CMK (cell line): Measurements from ENCODE around the gene PRKAR1B.

ENCODE experiments used
- DNase-seq: peaks from one replicate; pipeline ENCODE4 v3.0.0-alpha.2; 2010; ENCODE audit warnings: low read depth

The PRKAR1B gene

GRCh38 chr7:691361-692045, 35.6 kb downstream of the PRKAR1B start:
- DNase-seq, result no peak

DNA sequence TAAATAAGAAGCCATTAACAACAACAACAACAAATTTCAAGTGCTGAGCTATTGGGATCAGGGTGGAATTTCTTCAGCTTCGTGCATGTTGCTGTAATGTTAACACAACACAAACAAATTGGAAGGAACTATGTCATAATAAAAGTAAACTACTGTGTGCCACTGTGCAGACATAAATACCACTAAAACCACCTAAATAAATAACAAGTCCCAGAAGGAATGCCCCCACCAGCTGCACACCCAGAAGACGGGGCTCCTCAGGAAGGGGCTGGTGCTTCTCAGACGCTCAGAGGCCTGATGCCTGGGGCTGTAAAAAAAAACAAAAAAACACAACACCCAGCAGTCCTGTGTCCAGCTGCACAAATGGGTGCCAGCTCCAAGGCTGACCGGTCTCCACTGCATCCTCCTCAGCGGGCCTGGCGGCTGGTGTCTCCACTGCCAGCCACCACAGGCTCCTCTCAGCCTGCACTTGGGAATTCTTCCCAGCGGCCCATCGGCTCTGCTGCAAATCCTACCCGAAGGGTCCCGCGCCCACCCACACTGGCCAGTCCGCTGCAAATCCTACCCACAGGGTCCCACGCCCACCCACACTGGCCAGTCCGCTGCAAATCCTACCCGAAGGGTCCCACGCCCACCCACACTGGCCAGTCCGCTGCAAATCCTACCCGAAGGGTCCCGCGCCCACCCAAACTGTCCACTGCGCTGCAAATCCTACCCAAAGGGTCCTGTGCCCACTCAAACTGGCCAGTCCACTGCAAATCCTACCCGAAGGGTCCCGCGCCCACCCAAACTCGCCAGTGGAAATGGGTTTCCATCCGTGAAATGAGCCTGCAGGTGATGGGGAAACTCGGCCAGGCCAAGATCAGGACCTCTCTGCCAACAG, 36.4 kb downstream of the PRKAR1B start:
- DNase-seq, result no peak

- no peak for DNase-seq
Observed at GRCh38 chr7:685540-685939, 41.5 kb downstream of the PRKAR1B start.

GRCh38 chr7:684416-684815, 42.7 kb downstream of the PRKAR1B start:
- DNase-seq, result no peak

DNA sequence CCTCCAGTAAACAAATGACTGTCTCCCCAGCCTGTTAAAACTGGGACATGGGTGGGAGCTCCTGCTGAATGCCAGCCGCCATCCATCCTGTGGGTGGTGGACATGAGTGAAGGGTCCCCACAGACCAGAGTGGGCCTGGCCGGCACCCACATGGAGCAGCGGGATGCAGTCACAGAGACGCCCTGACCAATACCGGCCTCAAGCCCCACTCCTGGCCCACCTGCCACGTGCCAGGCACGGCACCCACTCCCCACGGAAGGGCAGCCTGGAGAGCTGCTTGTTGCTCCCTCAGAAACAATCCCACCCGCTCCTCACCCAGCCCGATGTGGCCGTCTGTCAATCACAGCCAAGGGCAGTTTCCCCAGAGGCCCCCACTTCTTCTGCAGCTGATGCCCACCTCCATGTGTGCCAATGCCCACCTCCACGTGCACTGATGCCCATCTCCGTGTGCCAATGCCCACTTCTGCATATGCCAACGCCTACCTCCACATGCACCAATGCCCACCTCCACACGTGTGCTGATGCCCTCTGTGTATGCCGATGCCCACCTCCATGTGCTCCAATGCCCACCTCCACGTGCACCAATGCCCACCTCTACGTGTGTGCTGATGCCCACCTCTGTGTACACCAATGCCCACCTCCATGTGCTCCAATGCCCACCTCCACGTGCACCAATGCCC, 43.4 kb downstream of the PRKAR1B start:
- no peak for DNase-seq

DNA sequence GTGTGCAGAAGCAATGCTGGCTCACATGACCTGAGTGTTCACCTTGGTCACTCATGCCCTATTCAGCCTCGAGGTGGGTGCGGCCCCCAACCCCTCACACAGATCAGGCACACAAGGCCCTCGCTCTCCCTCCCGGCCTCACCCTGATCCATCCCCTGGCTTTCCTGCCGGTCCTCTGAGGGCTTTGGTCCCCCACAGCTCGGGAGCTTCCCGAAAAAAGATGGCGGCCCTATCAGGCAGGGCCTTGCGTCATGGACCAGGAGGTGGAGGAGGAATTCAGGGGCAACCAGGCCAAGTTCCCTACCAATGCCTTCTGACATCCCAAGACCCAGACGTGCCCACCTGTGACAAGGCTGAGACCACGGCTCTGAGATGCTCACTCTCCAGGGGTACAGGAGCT, 44.3 kb downstream of the PRKAR1B start:
- DNase-seq, result no peak

DNA sequence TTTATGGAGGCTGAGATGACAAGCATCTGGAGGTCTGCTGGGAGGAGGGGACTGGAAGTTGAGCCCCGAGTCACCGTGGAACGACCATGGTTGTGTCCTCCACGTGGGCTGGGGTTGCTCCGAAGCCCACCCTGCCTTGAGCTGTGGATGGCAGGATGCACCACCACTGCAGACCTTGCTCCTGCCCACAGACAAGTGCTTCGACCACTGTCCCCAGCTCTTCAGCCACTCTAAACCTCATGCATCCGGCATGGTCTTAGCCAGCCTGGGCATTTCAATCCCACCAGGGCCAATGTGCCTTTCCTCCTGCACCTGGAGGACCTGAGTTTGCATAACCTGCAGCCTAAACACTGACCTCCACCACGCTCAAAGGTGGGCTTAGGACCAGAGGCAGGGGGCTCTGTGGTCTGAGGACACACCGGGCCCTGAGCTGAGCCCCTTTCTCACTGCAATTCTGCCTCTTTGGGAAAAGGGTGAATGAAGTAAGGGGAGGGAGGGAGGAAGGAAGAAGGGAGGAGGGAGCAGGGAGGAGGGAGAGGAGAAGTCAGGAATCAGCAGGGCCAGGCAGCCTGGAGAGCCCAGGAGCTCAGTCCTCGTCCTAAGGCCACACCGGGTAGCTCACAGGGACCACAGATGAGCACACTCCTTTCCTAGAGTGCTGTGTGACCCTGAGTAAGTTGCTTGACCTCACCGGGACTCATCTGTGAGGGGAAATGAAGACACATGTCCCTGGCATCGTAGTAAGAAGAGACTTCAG, 45.4 kb downstream of the PRKAR1B start:
- no peak for DNase-seq

DNA sequence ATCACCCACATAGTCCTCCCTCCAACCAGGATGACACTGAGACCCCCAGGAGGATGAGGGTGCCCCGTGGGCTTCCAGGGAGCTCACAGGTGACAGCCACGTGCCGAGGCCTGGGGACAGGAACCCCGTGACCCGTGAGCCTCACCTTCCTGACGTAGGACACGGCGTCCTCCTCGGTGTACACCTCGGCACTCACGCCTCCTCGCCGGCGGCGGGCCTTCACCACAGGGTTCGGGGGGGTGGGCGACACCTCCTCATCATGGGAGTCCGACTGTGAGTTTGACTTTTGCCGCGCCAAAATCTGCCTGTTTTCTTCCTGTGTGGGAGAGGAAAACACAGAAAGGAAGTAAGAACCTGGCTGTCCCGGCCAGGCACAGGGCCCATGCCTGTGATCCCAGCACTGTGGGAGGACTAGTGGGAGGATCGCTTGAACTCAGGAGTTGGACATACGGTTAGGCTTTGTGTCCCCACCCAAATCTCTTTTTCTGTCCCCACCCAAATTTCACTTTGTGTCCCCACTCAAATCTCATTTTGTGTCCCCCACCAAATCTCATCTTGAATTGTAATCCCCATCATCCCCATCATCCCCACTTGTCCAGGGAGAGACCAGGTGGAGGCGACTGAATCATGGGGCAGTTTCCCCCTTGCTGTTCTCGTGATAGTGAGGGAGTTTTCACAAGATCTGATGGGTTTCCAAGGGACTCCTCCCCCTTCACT, 46.5 kb downstream of the PRKAR1B start:
- no peak for DNase-seq

DNA sequence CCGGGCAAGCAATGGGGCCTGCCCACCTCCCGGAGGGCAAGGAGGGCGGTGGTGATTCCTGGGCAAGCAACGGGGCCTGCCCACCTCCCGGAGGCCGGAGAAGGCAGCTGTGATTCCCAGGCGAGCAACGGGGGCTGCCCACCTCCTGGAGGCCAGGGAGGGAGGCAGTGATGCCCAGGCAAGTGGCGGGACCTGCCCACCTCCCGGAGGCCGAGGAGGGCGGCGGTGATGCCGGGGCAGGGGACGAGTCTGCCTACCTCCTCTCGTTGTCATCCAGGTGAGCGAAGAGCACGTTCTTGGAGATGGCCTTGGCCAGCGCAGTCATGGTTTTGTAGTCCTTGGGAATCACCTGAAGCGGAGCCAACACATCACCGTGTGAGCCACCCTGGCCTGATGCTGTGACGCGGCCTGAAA, 50.1 kb downstream of the PRKAR1B start:
- no peak for DNase-seq

DNA sequence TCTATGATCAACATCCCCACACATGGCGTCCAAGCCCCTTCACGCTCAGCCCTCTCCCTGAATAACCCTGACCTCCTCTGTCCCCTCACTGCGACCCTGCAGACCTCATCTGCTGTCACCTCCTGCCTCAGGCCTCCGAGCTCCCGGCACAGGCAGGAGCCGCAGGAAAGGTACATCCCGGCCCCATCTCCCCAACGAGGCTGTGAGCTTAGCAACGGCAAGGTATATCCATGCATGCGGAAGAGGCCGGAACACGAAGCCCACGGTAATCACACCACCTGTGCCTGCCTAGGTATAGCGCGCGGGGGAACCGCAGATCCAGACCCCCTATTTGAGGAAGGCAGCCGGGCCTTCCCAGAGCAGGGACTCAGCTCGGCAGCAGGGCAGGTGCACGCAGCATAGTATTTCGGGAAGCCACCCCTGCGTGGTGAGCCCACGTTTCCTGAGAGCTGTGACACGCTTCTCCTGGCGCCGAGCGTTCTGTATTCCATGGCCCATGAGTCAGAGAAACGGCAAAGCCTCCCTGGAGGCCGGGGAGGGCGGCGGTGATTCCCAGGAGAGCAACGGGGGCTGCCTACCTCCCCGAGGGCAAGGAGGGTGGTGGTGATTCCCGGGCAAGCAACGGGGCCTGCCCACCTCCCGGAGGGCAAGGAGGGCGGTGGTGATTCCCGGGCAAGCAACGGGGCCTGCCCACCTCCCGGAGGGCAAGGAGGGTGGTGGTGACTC, 50.7 kb downstream of the PRKAR1B start:
- no peak for DNase-seq

DNA sequence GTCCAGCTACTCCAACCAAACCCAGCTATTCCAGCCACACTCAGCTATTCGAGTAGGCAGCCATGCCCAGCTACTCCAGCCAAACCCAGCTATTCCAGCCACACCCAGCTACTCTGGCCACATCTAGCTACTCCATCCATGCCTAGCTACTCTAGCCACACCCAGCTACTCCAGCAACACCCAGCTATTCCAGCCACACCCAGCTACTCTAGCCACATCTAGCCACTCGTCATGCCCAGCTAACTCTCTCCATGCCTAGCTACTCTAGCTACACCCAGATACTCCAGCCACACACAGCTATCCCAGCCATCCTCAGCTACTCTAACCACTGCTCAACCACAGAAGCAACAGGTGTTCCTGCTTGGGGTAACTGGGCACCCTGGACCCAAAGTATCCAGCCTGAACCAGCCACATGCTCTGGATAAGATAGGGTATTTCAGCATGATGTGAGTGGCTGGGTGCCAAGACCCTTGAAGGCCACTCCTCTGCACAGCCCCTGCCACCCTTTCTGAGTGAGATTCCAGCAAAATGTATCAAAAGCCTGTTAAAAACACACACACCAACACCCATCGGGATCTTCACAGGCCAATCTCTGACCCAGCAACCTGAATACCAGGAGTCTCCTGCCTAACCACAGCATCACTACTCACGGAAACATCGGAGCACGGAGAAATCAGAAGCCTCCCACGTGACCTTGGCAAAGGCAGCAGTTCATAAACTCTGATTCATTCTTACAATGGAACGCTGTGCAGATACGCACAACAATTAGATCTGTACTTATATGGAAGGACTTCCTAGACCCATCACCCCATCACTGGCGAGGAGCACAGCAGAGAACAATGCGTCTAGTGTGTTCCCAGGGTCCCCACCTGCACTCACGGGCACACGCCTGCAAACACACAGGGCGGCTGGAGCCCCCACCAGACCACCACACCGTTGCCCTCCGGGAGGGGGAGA, 52.3 kb downstream of the PRKAR1B start:
- no peak for DNase-seq

GRCh38 chr7:673681-674453, 53.2 kb downstream of the PRKAR1B start:
- no peak for DNase-seq

GRCh38 chr7:672891-673290, 54.2 kb downstream of the PRKAR1B start:
- no peak for DNase-seq

DNA sequence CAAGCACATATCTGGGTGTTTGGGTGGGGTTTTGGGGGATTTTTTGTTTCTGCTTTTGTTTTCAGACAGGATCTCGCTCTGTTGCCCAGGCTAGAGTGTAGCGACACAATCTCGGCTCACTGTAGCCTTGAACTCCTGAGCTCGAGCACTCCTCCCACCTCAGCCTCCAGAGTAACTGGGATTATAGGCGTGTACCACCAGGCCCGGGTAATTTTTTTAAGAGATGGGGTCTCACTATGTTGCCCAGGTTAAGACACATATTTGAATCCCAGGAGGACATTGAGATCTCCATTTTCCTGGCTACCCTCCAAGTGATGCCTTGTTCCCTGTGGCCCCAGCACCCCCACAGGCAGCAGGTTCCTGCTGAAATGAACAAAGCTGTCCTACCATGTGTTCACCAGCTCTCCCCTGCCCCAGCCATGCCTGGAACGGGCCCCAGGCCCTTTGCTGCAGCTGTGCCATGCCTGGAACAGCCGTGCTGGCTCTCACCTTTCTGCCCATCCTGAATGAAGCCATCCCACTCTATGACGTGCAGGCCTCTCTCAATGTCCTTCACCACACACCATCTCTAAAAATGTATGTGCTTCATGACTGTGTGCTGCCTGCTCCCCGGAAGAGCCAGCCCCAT, 55.6 kb downstream of the PRKAR1B start:
- DNase-seq, result no peak

DNA sequence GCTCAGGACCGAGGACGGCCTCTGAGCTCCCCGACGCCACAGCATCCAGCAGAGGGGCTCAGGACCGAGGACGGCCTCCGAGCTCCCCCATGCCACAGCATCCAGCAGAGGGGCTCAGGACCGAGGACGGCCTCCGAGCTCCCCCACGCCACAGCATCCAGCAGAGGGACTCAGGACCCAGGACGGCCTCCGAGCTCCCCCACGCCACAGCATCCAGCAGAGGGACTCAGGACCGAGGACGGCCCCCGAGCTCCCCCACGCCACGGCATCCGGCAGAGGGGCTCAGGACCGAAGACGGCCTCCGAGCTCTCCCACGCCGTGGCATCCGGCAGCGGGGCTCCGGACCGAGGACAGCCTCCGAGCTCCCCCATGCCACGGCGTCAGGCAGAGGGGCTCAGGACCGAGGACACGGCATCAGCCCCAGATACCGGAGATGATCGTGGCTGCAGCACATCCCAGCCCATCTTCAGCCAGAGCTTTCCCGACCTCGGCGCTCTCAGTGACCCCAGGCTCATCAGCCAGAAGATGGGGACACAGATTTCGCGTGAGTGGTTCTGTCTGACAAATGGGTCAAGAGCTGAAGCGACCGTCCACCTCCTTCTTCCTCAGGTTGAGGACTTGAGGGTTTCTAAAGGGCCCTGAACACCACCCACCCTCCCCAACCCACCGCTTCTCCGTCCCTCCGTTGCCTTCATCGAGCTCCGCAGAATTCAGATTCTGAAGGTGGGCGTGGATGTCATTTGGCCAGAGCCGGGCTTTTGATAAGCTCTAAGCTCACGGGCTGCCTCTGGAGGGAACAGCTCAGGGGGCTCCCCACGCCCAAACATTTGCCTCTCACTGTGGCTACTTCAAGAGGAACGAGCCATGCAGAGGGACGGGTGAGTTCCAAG, 56.3 kb downstream of the PRKAR1B start:
- no peak for DNase-seq

GRCh38 chr7:668958-669357, 58.1 kb downstream of the PRKAR1B start:
- no peak for DNase-seq
